Esophagus muscularis mucosa (tissue), 3 donors: Measurements from ENCODE around the gene CHEK2.

Experiments used
- POLR2A ChIP-seq: fragments of 450-650 bp; IDR thresholded peaks from one replicate; pipeline ENCODE4 v1.6.1; 2017; ENCODE audit warnings: antibody characterized with exemption, moderate library complexity, mild to moderate bottlenecking, low read depth
- TF ChIP-seq, protein P1 (sequence below), 3 experiments: fragments of 200-600 bp in 2 of 3; fragments of 450-650 bp in 1 of 3; sonication (generic) in 2 of 3; IDR thresholded peaks; one replicate each; pipeline ENCODE4 v1.5.1; 2017 to 2019; ENCODE audit warnings: antibody characterized with exemption in 3 of 3, mild to moderate bottlenecking in 2 of 3, moderate library complexity in 1 of 3

GRCh38 chr22:28766628-28767027, 25.0 kb upstream of the CHEK2 start:
- no peak for TF ChIP-seq POLR2A
- TF ChIP-seq, protein P1, sequence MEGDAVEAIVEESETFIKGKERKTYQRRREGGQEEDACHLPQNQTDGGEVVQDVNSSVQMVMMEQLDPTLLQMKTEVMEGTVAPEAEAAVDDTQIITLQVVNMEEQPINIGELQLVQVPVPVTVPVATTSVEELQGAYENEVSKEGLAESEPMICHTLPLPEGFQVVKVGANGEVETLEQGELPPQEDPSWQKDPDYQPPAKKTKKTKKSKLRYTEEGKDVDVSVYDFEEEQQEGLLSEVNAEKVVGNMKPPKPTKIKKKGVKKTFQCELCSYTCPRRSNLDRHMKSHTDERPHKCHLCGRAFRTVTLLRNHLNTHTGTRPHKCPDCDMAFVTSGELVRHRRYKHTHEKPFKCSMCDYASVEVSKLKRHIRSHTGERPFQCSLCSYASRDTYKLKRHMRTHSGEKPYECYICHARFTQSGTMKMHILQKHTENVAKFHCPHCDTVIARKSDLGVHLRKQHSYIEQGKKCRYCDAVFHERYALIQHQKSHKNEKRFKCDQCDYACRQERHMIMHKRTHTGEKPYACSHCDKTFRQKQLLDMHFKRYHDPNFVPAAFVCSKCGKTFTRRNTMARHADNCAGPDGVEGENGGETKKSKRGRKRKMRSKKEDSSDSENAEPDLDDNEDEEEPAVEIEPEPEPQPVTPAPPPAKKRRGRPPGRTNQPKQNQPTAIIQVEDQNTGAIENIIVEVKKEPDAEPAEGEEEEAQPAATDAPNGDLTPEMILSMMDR (IDR thresholded peaks at IDR 0.05): no peak
